IMR-90 (cell line): ENCODE results near the gene CDH7. TPM values are rescaled to one million over a fixed set of nuclear protein-coding genes. Genes with fewer than 3 reads are reported as not detected.

Experiments
- ATAC-seq: fragments of 200-7000 bp; cut with Tn5 transposase; 2 replicates; pipeline ENCODE4 v1.9.1; 2020; ENCODE audit warnings: low read depth, mild to moderate bottlenecking, moderate library complexity
- BruUV-seq: library from RNA; stranded (reverse); fragments of 400-500 nt; replicated peaks from 2 replicates; lab custom pipeline; 2021; lab: Mats Ljungman, UMichigan
- CTCF ChIA-PET: fragments of 300-600 bp; formaldehyde crosslinking; extraction: SDS; loops from one replicate; lab custom pipeline; 2021; ENCODE audit warnings: antibody characterized with exemption; lab: Yijun Ruan, JAX
- POLR2A ChIA-PET: fragments of 300-600 bp; sonication (Branson Sonifier 250); formaldehyde crosslinking; loops from one replicate; lab custom pipeline; 2022; ENCODE audit warnings: antibody characterized with exemption; ENCODE audit not compliant: unreplicated experiment; lab: Charles Lee
- DNase-seq: peaks from one replicate; pipeline ENCODE4 v3.0.0; 2013
- H2AFZ ChIP-seq: replicated peaks from 2 replicates; pipeline ENCODE3; 2013; ENCODE audit warnings: low read length, mild to moderate bottlenecking; ENCODE audit not compliant: poor library complexity
- H2AK5ac ChIP-seq: 2 replicates; pipeline ENCODE4 v1.6.1; 2013; ENCODE audit warnings: low read depth, low read length, inconsistent platforms
- H2AK9ac ChIP-seq: replicated peaks from 2 replicates; pipeline ENCODE3; 2013; ENCODE audit warnings: mild to moderate bottlenecking, low read depth, low read length, moderate library complexity; ENCODE audit not compliant: poor library complexity
- H2BK120ac ChIP-seq: 2 replicates; pipeline ENCODE4 v1.6.1; 2013; ENCODE audit warnings: low read depth, low read length, inconsistent platforms
- H2BK15ac ChIP-seq: 3 replicates; pipeline ENCODE4 v1.6.1; 2013; ENCODE audit warnings: low read depth, low read length, inconsistent platforms
- H2BK20ac ChIP-seq: 2 replicates; pipeline ENCODE4 v1.6.1; 2013; ENCODE audit warnings: low read depth, mild to moderate bottlenecking, inconsistent platforms, low read length, moderate library complexity
- H2BK5ac ChIP-seq: 2 replicates; pipeline ENCODE4 v1.6.1; 2013; ENCODE audit warnings: mild to moderate bottlenecking, low read depth, low read length, inconsistent platforms; ENCODE audit not compliant: poor library complexity, severe bottlenecking
- H3K14ac ChIP-seq: replicated peaks from 2 replicates; pipeline ENCODE4 v1.6.1; 2013; ENCODE audit warnings: low read depth, low read length, inconsistent platforms
- H3K18ac ChIP-seq: 2 replicates; pipeline ENCODE4 v1.6.1; 2013; ENCODE audit warnings: low read depth, low read length, control low read depth
- H3K23ac ChIP-seq: 2 replicates; pipeline ENCODE4 v1.6.1; 2013; ENCODE audit warnings: low read depth, low read length, inconsistent platforms
- H3K27ac ChIP-seq: 2 replicates; pipeline ENCODE4 v1.5.1; 2013; ENCODE audit warnings: mild to moderate bottlenecking, control low read depth, low read length; ENCODE audit not compliant: insufficient read depth
- H3K27me3 ChIP-seq: 2 replicates; pipeline ENCODE4 v1.6.1; 2013; ENCODE audit warnings: low read length; ENCODE audit not compliant: control insufficient read depth, insufficient read depth
- H3K36me3 ChIP-seq: 2 replicates; pipeline ENCODE4 v1.6.1; 2013; ENCODE audit warnings: low read length, mixed read lengths; ENCODE audit not compliant: control insufficient read depth, insufficient read depth
- H3K4ac ChIP-seq: 2 replicates; pipeline ENCODE4 v1.6.1; 2013; ENCODE audit warnings: low read depth, low read length, inconsistent platforms
- H3K4me1 ChIP-seq: 2 replicates; pipeline ENCODE4 v1.6.1; 2013; ENCODE audit warnings: low read length, mixed read lengths; ENCODE audit not compliant: control insufficient read depth, insufficient read depth
- H3K4me2 ChIP-seq: 2 replicates; pipeline ENCODE4 v1.6.1; 2013; ENCODE audit warnings: low read depth, mild to moderate bottlenecking, control low read depth, low read length, moderate library complexity
- H3K4me3 ChIP-seq: 2 replicates; pipeline ENCODE4 v1.5.1; 2013; ENCODE audit warnings: low read depth, mild to moderate bottlenecking, control low read depth, low read length, moderate library complexity; ENCODE audit not compliant: insufficient read depth
- H3K56ac ChIP-seq: 2 replicates; pipeline ENCODE4 v1.6.1; 2013; ENCODE audit warnings: low read length, inconsistent platforms; ENCODE audit not compliant: insufficient read depth; ENCODE audit errors: extremely low read depth
- H3K79me1 ChIP-seq, 2 experiments: 2 replicates each; pipeline ENCODE4 v1.6.1; 2013; ENCODE audit warnings: low read length in 2 of 2, inconsistent platforms in 1 of 2, low read depth in 1 of 2
- H3K9ac ChIP-seq: 2 replicates; pipeline ENCODE4 v1.6.1; 2013; ENCODE audit warnings: low read depth, low read length, control low read depth
- H3K9me1 ChIP-seq: 2 replicates; pipeline ENCODE4 v1.6.1; 2013; ENCODE audit warnings: low read length, inconsistent platforms; ENCODE audit not compliant: insufficient read depth
- H3K9me3 ChIP-seq: 2 replicates; pipeline ENCODE4 v1.6.1; 2013; ENCODE audit warnings: low read length; ENCODE audit not compliant: control insufficient read depth, insufficient read depth
- H4K20me1 ChIP-seq: 2 replicates; pipeline ENCODE4 v1.6.1; 2013; ENCODE audit warnings: low read length, inconsistent platforms; ENCODE audit not compliant: insufficient read depth
- H4K5ac ChIP-seq: 2 replicates; pipeline ENCODE4 v1.6.1; 2013; ENCODE audit warnings: mild to moderate bottlenecking, low read depth, low read length, control low read depth
- H4K8ac ChIP-seq, 2 experiments: 2 replicates each; pipeline ENCODE4 v1.6.1; 2013; ENCODE audit warnings: low read depth in 2 of 2, low read length in 2 of 2, control low read depth in 1 of 2, inconsistent platforms in 1 of 2
- H4K91ac ChIP-seq: 2 replicates; pipeline ENCODE4 v1.6.1; 2013; ENCODE audit warnings: low read depth, low read length, inconsistent platforms; ENCODE audit not compliant: insufficient read depth
- MAFK ChIP-seq: IDR thresholded peaks from 2 replicates; pipeline ENCODE4 v1.6.1; 2012; ENCODE audit warnings: low read depth, low read length, improper control_type of control experiment
- POLR2A ChIP-seq: IDR thresholded peaks from 2 replicates; pipeline ENCODE4 v1.6.1; 2012; ENCODE audit warnings: mild to moderate bottlenecking, low read depth, low read length
- RAD21 ChIP-seq: IDR thresholded peaks from 2 replicates; pipeline ENCODE4 v1.6.1; 2012; ENCODE audit warnings: low read length, improper control_type of control experiment
- RFX5 ChIP-seq: IDR thresholded peaks from 2 replicates; pipeline ENCODE4 v1.8.0; 2012; ENCODE audit warnings: low read depth, mild to moderate bottlenecking, low read length, moderate library complexity
- WGBS, 2 experiments: methylation state at CpG; one replicate each; pipeline versions ENCODE4 v1.1.5 to v1.1.7; 2013; ENCODE audit warnings: missing lambda C conversion rate in 2 of 2; ENCODE audit not compliant: insufficient read length in 1 of 2; ENCODE audit errors: extremely low coverage in 2 of 2; 5-methylcytosine and 5-hydroxymethylcytosine counted together
- dilution Hi-C: fragments of 300-500 bp; cut with HindIII; formaldehyde crosslinking; loops from one replicate; pipeline ENCODE4 v1.14.3; 2018; ENCODE audit warnings: low sequenced_read_pairs; ENCODE audit not compliant: unreplicated experiment
- in situ Hi-C: fragments of 300-500 bp; cut with MboI; formaldehyde crosslinking; loops from 3 replicates; pipeline ENCODE4 v1.14.3; 2019; ENCODE audit warnings: low sequenced_read_pairs, inconsistent platforms, mixed read lengths
- intact Hi-C: fragments of 100-400 bp; cut with micrococcal nuclease; formaldehyde crosslinking; loops from 2 replicates; pipeline ENCODE4 v1.10.0; 2022
- polyA plus RNA-seq, 3 experiments: library from polyadenylated mRNA; depleted of rRNA; stranded (reverse); fragments of >200 nt; gene quantifications; 2 replicates each; pipeline ENCODE4 v1.2.3, GENCODE V29; 2012; ENCODE audit warnings: low replicate concordance in 1 of 3
- total RNA-seq: library from RNA; depleted of rRNA; stranded (reverse); fragments of >200 nt; gene quantifications from 2 replicates; pipeline ENCODE4 v1.2.3, GENCODE V29; 2012
- TF ChIP-seq, protein P1 (sequence below): conservative IDR thresholded peaks from 2 replicates; pipeline ENCODE4 v1.5.1; 2012; ENCODE audit warnings: mild to moderate bottlenecking, low read depth, low read length, improper control_type of control experiment

CDH7 gene
- total and polyA plus RNA-seq, 2 of the 4 experiments (the other 2 are of a cell fraction), result not detected

DNA sequence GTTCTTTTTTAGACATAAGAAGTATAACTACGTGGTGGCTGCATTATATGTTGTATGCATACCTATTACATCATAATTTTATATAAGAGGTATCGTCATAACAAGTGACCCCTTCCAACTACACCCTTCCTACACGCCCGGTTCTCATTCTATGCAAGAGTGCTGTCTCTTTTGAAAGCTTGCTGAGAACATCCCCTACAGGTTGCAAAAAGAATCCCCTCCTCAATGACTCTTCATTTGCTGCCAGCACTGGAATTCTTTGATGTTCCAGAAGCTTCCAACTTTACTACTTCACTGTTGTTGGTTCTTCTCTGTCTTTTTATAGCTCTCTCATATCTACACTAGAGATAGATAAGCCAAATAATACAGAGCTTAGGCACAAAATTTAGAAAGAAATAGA is 66.4 kb downstream of the CDH7 start:
- no CpG with 5 or more reads among the region's 4 CpGs for WGBS, 2 experiments
- H4K91ac ChIP-seq, result no peak overlapping the region
- no peak overlapping the region for H2AK5ac ChIP-seq
- H3K14ac ChIP-seq, result no peak overlapping the region
- no peak for TF ChIP-seq RFX5
- TF ChIP-seq MAFK, result no peak
- TF ChIP-seq, protein P1, sequence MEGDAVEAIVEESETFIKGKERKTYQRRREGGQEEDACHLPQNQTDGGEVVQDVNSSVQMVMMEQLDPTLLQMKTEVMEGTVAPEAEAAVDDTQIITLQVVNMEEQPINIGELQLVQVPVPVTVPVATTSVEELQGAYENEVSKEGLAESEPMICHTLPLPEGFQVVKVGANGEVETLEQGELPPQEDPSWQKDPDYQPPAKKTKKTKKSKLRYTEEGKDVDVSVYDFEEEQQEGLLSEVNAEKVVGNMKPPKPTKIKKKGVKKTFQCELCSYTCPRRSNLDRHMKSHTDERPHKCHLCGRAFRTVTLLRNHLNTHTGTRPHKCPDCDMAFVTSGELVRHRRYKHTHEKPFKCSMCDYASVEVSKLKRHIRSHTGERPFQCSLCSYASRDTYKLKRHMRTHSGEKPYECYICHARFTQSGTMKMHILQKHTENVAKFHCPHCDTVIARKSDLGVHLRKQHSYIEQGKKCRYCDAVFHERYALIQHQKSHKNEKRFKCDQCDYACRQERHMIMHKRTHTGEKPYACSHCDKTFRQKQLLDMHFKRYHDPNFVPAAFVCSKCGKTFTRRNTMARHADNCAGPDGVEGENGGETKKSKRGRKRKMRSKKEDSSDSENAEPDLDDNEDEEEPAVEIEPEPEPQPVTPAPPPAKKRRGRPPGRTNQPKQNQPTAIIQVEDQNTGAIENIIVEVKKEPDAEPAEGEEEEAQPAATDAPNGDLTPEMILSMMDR, result no peak
- TF ChIP-seq RAD21, result no peak
- TF ChIP-seq POLR2A, result no peak
- H3K23ac ChIP-seq, result no peak overlapping the region
- H2BK120ac ChIP-seq, result no peak overlapping the region
- H3K18ac ChIP-seq, result no peak overlapping the region
- H2BK5ac ChIP-seq, result no peak overlapping the region
- H3K9ac ChIP-seq, result no peak overlapping the region
- H3K36me3 ChIP-seq, result no peaks in the 10 kb centered on the region
- no peaks in the 10 kb centered on the region for H4K20me1 ChIP-seq
- H3K79me1 ChIP-seq, result no peaks in the 10 kb centered on the region
- POLR2A ChIA-PET, result no interaction called here
- CTCF ChIA-PET, result interaction anchor here (0.6 kb wide), 1 partner anchor 11 kb away, joined by 3 read pairs; no protein-coding TSS in a partner anchor
- H2BK20ac ChIP-seq, result no peak overlapping the region
- H3K56ac ChIP-seq, result no peak overlapping the region
- no peak overlapping the region for H3K27ac ChIP-seq
- H3K9me3 ChIP-seq, result peaks cover 2% of the 10 kb centered on the region; the same call in 1 of the 2 replicates
- no peak overlapping the region for H3K4me3 ChIP-seq
- no TSS peak for BruUV-seq
- no peak overlapping the region for H4K5ac ChIP-seq
- H2BK15ac ChIP-seq, result no peak overlapping the region
- in situ Hi-C loops, result no loop called here
- H3K4me1 ChIP-seq, result no peaks in the 10 kb centered on the region
- dilution Hi-C loops, result no loop called here
- no peak for ATAC-seq
- H2AFZ ChIP-seq, result no peak overlapping the region
- no peak for DNase-seq
- H3K4me2 ChIP-seq, result no peak overlapping the region
- H3K27me3 ChIP-seq, result no peaks in the 10 kb centered on the region
- no peak overlapping the region for H3K4ac ChIP-seq
- no peak overlapping the region for H4K8ac ChIP-seq
- H2AK9ac ChIP-seq, result no peak overlapping the region
- intact Hi-C loops, result no loop called here
- H3K9me1 ChIP-seq, result no peaks in the 10 kb centered on the region
